Stimulated activated CD8-positive, alpha-beta memory T cell treated with anti-CD3 and anti-CD28 coated beads, Interleukin-7, amount 100 ng/mL, for 4 hours (primary cell): ENCODE data around the gene CALML5.

Source experiments
- DNase-seq, 2 donors: peaks; one replicate each; pipeline ENCODE4 v3.0.0-alpha.2; 2020; ENCODE audit warnings: low read depth in 2 of 2

CALML5 gene, protein sequence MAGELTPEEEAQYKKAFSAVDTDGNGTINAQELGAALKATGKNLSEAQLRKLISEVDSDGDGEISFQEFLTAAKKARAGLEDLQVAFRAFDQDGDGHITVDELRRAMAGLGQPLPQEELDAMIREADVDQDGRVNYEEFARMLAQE

DNA sequence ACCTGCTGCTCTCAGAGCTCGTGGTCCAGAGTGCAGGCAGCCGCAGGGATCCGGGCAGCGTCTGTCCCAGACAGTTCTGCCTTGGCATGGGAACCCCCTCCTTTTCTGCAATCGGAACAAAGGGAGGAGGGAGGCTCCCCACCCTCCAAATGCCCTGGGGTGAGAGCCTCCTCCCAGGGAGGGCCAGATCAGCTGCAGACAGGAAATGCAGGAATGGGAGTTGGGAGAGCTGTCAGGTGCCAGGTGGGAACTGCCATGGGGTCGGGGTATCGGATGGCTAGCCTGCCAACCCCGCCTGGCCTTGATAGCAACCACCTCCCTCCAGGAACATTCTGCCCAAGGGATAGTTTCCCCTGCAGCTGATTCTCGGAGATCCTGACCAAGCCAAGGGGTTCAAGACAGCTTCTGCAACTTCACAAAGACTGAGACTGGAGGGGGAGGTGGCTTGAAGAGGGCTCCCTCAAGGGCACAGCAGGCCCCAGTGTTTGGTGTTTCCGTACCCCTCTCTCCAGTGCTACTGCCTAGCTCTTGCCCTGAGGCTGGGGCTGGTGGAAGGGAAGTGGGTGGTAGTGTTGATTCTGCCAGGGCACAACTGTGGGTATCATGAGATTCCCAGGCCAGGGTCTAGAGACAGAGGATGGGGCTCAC, at the start of gene CALML5:
Gene CALML5 (minus strand): TSS at position 78 of the 648 bp plus-strand sequence. CDS start 132 bp downstream, outside the sequence.
- DNase-seq = no peak

DNA sequence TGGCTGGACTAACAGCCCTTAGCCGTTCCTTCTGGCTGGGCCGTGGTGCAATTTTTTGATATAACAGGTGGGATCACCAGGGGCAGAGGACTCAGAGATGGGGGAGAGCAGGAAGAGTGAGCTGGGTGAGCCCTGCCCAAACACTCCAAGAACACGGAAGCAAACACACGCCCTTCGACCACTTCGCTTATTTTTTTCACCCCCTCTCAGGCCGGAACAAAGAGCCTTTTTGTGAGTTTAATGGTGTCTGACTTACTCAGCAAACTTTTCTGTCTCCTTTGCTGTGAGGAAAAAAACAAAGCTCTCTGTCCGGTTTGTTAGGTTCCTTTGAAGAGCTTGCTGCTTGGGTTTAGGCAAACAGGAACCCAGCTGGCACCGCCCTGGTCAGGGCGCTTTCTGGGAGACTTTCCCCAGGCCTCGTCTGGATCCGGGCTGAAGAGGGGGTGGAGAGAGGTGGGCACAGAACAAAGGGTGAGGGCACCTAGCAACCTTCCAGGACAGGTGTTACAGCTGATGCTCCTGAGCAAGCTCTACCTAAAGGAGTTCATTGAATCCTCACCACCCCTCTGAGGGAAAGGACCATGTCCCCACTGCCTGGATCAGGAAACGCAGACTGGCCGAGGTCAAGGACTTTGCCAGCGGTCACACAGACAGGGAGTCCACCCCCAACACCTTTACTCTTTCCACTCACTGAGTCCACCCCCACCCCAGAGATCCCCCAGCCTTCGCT, 48.7 kb upstream of the CALML5 start:
- DNase-seq = no peak

GRCh38 chr10:5547681-5547930, 48.2 kb upstream of the CALML5 start:
- no peak for DNase-seq

- no peak for DNase-seq
Measured at GRCh38 chr10:5546891-5547680, 47.7 kb upstream of the CALML5 start.

GRCh38 chr10:5545778-5546710, 46.7 kb upstream of the CALML5 start:
- no peak for DNase-seq

DNA sequence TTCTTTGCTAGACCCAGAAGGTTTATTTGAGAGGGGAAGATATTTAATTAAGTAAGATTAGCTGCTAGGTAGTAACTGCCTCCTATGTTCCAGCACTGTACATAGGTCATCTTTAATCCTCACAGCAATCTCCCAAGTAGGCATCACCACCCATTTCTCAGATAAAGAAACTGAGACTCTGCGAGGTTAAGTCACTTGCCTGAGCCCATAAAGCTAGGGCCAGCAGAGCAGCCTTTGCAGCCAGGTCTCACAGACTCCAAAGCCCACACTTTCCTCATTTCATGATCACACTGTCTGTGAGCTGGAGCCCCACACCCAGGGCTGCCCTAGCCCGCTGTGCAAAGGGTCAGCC, 46.0 kb upstream of the CALML5 start:
- no peak for DNase-seq

GRCh38 chr10:5545011-5545410, 45.6 kb upstream of the CALML5 start:
- DNase-seq = no peak

- no peak for DNase-seq
Measured at GRCh38 chr10:5544216-5544805, 44.9 kb upstream of the CALML5 start.

DNA sequence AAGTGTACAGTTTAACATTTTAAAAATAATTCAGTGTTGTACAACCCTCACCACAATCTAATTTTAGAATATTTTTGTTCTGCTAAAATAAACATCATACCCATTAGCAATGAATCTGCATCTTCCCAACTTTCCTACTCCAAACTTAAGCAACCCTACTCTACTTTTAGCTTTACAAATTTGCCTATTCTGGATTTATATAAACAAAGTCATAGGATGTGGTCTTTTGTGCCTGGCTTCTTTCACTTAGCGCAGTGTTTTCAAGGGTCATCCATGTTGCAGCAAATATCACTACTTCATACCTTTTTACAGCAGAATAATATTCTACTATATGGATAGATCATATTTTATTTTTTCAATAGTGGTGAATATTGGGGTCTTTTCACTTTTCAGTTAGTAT, 44.3 kb upstream of the CALML5 start:
- no peak for DNase-seq

DNA sequence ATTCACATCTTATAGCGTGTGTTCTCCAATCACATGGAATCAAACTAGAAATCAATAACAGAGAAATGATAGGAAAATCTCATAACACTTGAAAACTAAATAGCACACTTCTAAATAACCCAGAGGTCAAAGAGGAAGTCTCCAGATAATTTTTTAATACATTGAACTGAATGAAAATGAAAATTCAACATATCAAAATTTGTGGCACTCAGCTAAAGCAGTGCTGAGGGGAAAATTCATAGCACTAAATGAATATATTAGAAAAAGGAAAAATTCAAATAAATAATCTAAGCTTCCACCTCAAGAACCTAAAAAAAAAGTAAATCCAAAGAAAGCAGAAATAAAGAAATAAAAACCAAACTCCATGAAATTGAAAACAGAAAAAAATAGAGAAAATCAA, 42.7 kb upstream of the CALML5 start:
- DNase-seq = no peak

DNA sequence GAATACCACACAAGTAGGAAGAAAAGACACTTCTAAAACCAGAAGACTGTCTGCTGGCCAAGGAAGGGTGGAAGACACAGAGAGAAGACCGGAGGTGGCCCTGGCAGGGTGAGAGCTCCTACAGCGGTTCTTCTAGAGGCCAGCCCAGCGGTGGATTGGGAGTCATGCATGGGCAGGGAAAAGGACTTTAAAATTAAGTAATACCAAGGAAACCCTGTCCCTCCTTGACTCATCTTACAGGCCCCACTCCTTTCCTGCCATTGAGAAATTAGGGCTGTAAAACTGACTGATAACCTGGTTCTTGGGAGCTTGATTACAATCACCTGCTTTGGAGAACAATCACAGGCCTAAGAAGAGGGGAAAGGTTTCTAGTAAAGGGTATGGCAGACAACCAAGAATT, 41.5 kb upstream of the CALML5 start:
- DNase-seq = no peak

DNA sequence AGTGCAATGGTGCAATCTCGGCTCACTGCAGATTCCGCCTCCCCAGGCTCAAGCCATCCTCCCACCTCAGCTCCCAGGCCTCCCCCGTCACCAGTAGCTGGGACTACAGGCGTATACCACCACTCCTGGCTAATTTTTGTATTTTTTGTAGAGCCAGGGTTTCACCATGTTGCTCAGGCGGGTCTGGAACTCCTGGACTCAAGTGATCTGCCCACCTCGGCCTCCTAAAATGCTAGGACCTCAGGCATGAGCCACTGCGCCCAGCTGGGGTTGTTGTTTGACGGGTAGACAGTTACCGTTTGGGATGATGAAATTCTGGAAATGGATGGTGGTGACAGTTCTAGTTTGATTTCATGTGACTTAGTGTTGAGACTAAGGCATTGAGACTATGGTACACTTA, 40.7 kb upstream of the CALML5 start:
- no peak for DNase-seq

GRCh38 chr10:5538892-5539651, 39.7 kb upstream of the CALML5 start:
- DNase-seq = no peak

- DNase-seq = no peak
Measured at GRCh38 chr10:5538446-5538845, 39.1 kb upstream of the CALML5 start.

DNA sequence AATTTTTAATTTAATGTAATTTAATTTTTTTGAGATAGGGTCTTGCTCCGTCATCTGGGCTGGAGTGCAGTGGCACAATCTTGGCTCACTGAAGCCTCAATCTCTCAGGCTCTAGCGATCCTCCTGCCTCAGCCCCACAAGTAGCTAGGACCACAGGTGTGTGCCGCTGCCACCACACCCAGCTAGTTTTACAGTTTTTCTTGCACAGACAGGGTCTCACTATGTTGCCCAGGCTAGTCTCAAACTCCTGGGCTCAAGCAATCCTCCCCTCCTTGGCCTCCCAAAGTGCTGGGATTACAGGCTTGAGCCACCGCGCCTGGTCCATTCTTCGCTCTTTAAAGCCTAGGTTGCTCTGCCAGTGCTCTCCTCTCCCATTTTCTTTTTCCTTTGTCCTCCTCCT, 38.3 kb upstream of the CALML5 start:
- no peak for DNase-seq

GRCh38 chr10:5536486-5537081, 37.2 kb upstream of the CALML5 start:
- DNase-seq = no peak

DNA sequence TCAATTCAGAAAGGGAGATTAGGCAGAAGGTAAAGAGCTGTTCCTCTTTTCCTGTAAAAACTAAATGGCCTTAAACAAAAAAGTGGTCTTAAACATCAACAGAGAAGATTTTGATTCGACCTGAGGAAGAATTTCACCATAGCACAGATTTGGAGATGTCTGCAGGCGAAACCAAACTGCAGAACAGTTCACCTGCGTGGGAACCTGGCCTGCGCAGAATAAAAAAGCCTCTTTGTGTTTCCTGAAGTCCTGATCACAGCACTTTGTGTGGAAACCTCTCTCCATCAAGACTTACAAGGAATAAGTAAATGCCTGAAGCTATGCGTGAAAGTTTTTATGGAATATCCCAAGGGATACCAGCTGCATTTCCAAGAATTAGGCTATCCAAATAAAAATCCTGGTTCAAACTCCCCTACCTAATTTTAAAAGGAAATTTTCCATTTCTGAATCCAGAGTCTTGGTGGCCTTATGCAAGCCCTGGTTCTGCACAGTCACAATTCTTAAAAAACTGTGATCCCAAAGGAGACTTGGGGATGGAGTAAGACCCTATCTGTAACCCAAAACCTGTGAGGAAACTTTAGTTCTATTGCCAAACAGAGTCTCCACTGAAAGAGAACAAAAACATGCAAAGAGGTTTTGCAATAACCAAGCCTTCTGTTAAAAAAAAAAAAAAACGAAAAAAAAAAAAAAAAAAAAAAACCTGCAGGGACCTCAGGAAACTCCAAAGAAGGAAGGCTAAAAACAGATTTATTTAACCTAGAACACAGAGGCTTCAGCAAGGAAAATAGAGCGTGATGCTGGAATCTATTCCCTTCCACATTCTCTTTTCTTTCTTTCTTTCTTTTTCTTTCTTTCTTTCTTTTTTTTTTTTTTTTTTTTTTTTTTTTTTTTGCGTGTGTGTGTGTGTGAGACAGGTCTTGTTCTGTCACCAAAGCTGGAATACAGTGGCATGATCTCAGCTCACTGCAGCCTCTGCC, 35.8 kb upstream of the CALML5 start:
- DNase-seq = no peak

- DNase-seq = no peak
Measured at GRCh38 chr10:5534051-5534821, 34.9 kb upstream of the CALML5 start.
